Skeletal muscle satellite cell (primary cell): ENCODE measurements around the gene ERBB4.

Experiments used
- H3K27me3 ChIP-seq: 2 replicates; pipeline ENCODE4 v1.7.0; 2013; ENCODE audit warnings: low read length; ENCODE audit not compliant: control insufficient read depth, insufficient read depth
- H3K36me3 ChIP-seq: 2 replicates; pipeline ENCODE4 v1.7.0; 2013; ENCODE audit warnings: mild to moderate bottlenecking, control low read depth, low read length; ENCODE audit not compliant: insufficient read depth
- H3K4me1 ChIP-seq: 2 replicates; pipeline ENCODE4 v1.7.0; 2013; ENCODE audit warnings: low read length; ENCODE audit not compliant: control insufficient read depth, insufficient read depth
- H3K4me2 ChIP-seq: 2 replicates; pipeline ENCODE4 v1.7.0; 2013; ENCODE audit warnings: mild to moderate bottlenecking, low read length
- H3K4me3 ChIP-seq: 2 replicates; pipeline ENCODE4 v1.7.0; 2013; ENCODE audit warnings: low read length
- H3K9ac ChIP-seq: 2 replicates; pipeline ENCODE4 v1.7.0; 2013; ENCODE audit warnings: mild to moderate bottlenecking, low read depth, low read length, moderate library complexity
- H3K9me3 ChIP-seq: replicated peaks from 2 replicates; pipeline ENCODE4 v1.7.0; 2013; ENCODE audit warnings: mild to moderate bottlenecking, control low read depth, low read length

ERBB4 gene

GRCh38 chr2:212426637-212427412 is 111.8 kb downstream of the ERBB4 start:
- H3K4me2 ChIP-seq, result no peak overlapping the region
- no peaks in the 10 kb centered on the region for H3K36me3 ChIP-seq
- H3K4me3 ChIP-seq, result no peak overlapping the region
- H3K27me3 ChIP-seq, result no peaks in the 10 kb centered on the region
- H3K9ac ChIP-seq, result no peak overlapping the region
- H3K4me1 ChIP-seq, result no peaks in the 10 kb centered on the region
- H3K9me3 ChIP-seq, result no peaks in the 10 kb centered on the region

GRCh38 chr2:212424082-212424481 is 114.5 kb downstream of the ERBB4 start:
- Histone ChIP-seq H3K9me3 (no peaks in the 10 kb centered on the region), H3K4me3 (no peak overlapping the region), H3K9ac (no peak overlapping the region), H3K27me3 (no peaks in the 10 kb centered on the region), H3K36me3 (no peaks in the 10 kb centered on the region), H3K4me2 (no peak overlapping the region), H3K4me1 (no peaks in the 10 kb centered on the region)

- no peaks in the 10 kb centered on the region for H3K27me3 ChIP-seq
- H3K4me2 ChIP-seq, result no peak overlapping the region
- H3K4me3 ChIP-seq, result no peak overlapping the region
- no peaks in the 10 kb centered on the region for H3K4me1 ChIP-seq
- H3K36me3 ChIP-seq, result no peaks in the 10 kb centered on the region
- H3K9ac ChIP-seq, result no peak overlapping the region
- no peaks in the 10 kb centered on the region for H3K9me3 ChIP-seq
Measured at GRCh38 chr2:212423089-212423488, 115.5 kb downstream of the ERBB4 start.

GRCh38 chr2:212421556-212422334 is 116.9 kb downstream of the ERBB4 start:
- Histone ChIP-seq H3K4me1 (no peaks in the 10 kb centered on the region), H3K4me3 (no peak overlapping the region), H3K36me3 (no peaks in the 10 kb centered on the region), H3K9ac (no peak overlapping the region), H3K9me3 (no peaks in the 10 kb centered on the region), H3K4me2 (no peak overlapping the region), H3K27me3 (no peaks in the 10 kb centered on the region)

GRCh38 chr2:212416086-212416485 is 122.5 kb downstream of the ERBB4 start:
- Histone ChIP-seq H3K4me3 (no peak overlapping the region), H3K36me3 (no peaks in the 10 kb centered on the region), H3K9me3 (no peaks in the 10 kb centered on the region), H3K9ac (no peak overlapping the region), H3K4me2 (no peak overlapping the region), H3K4me1 (no peaks in the 10 kb centered on the region), H3K27me3 (no peaks in the 10 kb centered on the region)

GRCh38 chr2:212414767-212415211 is 123.8 kb downstream of the ERBB4 start:
- Histone ChIP-seq H3K4me1 (no peaks in the 10 kb centered on the region), H3K9me3 (no peaks in the 10 kb centered on the region), H3K9ac (no peak overlapping the region), H3K4me3 (no peak overlapping the region), H3K4me2 (peak overlapping the region; percentile 14), H3K36me3 (no peaks in the 10 kb centered on the region), H3K27me3 (no peaks in the 10 kb centered on the region)

- Histone ChIP-seq H3K9ac (no peak overlapping the region), H3K4me1 (no peaks in the 10 kb centered on the region), H3K27me3 (no peaks in the 10 kb centered on the region), H3K4me2 (no peak overlapping the region), H3K9me3 (no peaks in the 10 kb centered on the region), H3K4me3 (no peak overlapping the region), H3K36me3 (no peaks in the 10 kb centered on the region)
Measured at GRCh38 chr2:212409560-212409959, 129.0 kb downstream of the ERBB4 start.

- Histone ChIP-seq H3K4me1 (no peaks in the 10 kb centered on the region), H3K9me3 (no peaks in the 10 kb centered on the region), H3K27me3 (no peaks in the 10 kb centered on the region), H3K4me3 (no peak overlapping the region), H3K36me3 (no peaks in the 10 kb centered on the region), H3K9ac (no peak overlapping the region), H3K4me2 (no peak overlapping the region)
Measured at GRCh38 chr2:212408524-212408923, 130.1 kb downstream of the ERBB4 start.

GRCh38 chr2:212406716-212407115 is 131.9 kb downstream of the ERBB4 start:
- Histone ChIP-seq H3K36me3 (no peaks in the 10 kb centered on the region), H3K27me3 (no peaks in the 10 kb centered on the region), H3K4me1 (no peaks in the 10 kb centered on the region), H3K9ac (no peak overlapping the region), H3K4me3 (no peak overlapping the region), H3K9me3 (no peaks in the 10 kb centered on the region), H3K4me2 (no peak overlapping the region)

- H3K4me2 ChIP-seq, result no peak overlapping the region
- no peaks in the 10 kb centered on the region for H3K36me3 ChIP-seq
- H3K9ac ChIP-seq, result no peak overlapping the region
- H3K9me3 ChIP-seq, result no peaks in the 10 kb centered on the region
- no peak overlapping the region for H3K4me3 ChIP-seq
- no peaks in the 10 kb centered on the region for H3K4me1 ChIP-seq
- H3K27me3 ChIP-seq, result no peaks in the 10 kb centered on the region
Measured at GRCh38 chr2:212402316-212402715, 136.3 kb downstream of the ERBB4 start.

GRCh38 chr2:212398316-212398715 is 140.3 kb downstream of the ERBB4 start:
- Histone ChIP-seq H3K4me1 (no peaks in the 10 kb centered on the region), H3K9ac (no peak overlapping the region), H3K4me2 (no peak overlapping the region), H3K27me3 (no peaks in the 10 kb centered on the region), H3K9me3 (no peaks in the 10 kb centered on the region), H3K36me3 (no peaks in the 10 kb centered on the region), H3K4me3 (no peak overlapping the region)
